ENCODE measurements around the gene SPACDR. TPM values are rescaled to one million over a fixed set of nuclear protein-coding genes. Genes with fewer than 3 reads are reported as not detected.

The SPACDR gene
- total and polyA plus RNA-seq, 9 of the 15 experiments (the other 6 are each of a cell fraction or from before 2014, with no cell fraction given): 0.07 to 0.55 (median 0.14) TPM; not detected in 1

- TF ChIP-seq HSF4 (CRISPR knock-in tag; IDR thresholded peaks at IDR 0.05; ENCODE audit: borderline replicate concordance) (no peak), MBD1 (CRISPR knock-in tag; IDR thresholded peaks at IDR 0.05) (no peak), ZNF583 (CRISPR knock-in tag; IDR thresholded peaks at IDR 0.05) (no peak), SMAD1 (IDR thresholded peaks at IDR 0.05; ENCODE audit: low read depth, low read length, partially characterized antibody) (no peak), ZFX (CRISPR knock-in tag; IDR thresholded peaks at IDR 0.05) (no peak), ZFP36 (IDR thresholded peaks at IDR 0.05; ENCODE audit: low read depth, low read length, partially characterized antibody) (no peak), ZBED1 (IDR thresholded peaks at IDR 0.05) (no peak), HDAC2 (IDR thresholded peaks at IDR 0.05) (0 out of 2 replicates have a peak, but pooled peaks have one; percentile 51), ETV6 (IDR thresholded peaks at IDR 0.05; ENCODE audit: borderline replicate concordance in 1 of 2, low read depth in 2 of 2, low read length in 1 of 2) (peak in 1 of 2 experiments; percentile 53; a peak in 2 of 4 replicates), ETV6 (CRISPR knock-in tag; IDR thresholded peaks at IDR 0.05; ENCODE audit: borderline replicate concordance) (no peak), TFAM (CRISPR knock-in tag; conservative IDR thresholded peaks at IDR 0.05) (no peak), ZNF707 (CRISPR knock-in tag; conservative IDR thresholded peaks at IDR 0.05) (no peak), ZBTB26 (CRISPR knock-in tag; IDR thresholded peaks at IDR 0.05) (0 out of 2 replicates have a peak, but pooled peaks have one; percentile 31), AFF4 (CRISPR knock-in tag; IDR thresholded peaks at IDR 0.05) (no peak), POU5F1 (IDR thresholded peaks at IDR 0.05; ENCODE audit: borderline replicate concordance, low read depth, low read length, partially characterized antibody) (no peak), YBX1 (IDR thresholded peaks at IDR 0.05) (no peak)
- TF ChIP-seq, protein P1, sequence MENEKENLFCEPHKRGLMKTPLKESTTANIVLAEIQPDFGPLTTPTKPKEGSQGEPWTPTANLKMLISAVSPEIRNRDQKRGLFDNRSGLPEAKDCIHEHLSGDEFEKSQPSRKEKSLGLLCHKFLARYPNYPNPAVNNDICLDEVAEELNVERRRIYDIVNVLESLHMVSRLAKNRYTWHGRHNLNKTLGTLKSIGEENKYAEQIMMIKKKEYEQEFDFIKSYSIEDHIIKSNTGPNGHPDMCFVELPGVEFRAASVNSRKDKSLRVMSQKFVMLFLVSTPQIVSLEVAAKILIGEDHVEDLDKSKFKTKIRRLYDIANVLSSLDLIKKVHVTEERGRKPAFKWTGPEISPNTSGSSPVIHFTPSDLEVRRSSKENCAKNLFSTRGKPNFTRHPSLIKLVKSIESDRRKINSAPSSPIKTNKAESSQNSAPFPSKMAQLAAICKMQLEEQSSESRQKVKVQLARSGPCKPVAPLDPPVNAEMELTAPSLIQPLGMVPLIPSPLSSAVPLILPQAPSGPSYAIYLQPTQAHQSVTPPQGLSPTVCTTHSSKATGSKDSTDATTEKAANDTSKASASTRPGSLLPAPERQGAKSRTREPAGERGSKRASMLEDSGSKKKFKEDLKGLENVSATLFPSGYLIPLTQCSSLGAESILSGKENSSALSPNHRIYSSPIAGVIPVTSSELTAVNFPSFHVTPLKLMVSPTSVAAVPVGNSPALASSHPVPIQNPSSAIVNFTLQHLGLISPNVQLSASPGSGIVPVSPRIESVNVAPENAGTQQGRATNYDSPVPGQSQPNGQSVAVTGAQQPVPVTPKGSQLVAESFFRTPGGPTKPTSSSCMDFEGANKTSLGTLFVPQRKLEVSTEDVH (IDR thresholded peaks at IDR 0.05; ENCODE audit: low read depth, partially characterized antibody): no peak
These were observed 8.9 kb upstream of the SPACDR start (continued) for GRCh38 chr7:100472854-100473499.

All from K562 (cell line).